ENCODE measurements around the gene SKOR1. TPM values are rescaled to one million over a fixed set of nuclear protein-coding genes. Genes with fewer than 3 reads are reported as not detected.

The SKOR1 gene
- total RNA-seq, 1 donor, result not detected

GRCh38 chr15:67833710-67834511, 8.6 kb downstream of the SKOR1 start:
- peak; percentile 58 for TF ChIP-seq CTCF (IDR thresholded peaks at IDR 0.05; ENCODE audit: insufficient read depth, low read depth, low read length)
- peak; percentile 23 for DNase-seq (ENCODE audit: low read depth)
- peak overlapping the region; percentile 9 for H3K4me3 ChIP-seq (ENCODE audit: low read depth, low read length)

GRCh38 chr15:67834581-67835296, 9.4 kb downstream of the SKOR1 start:
- no peak overlapping the region for H3K4me3 ChIP-seq (ENCODE audit: low read depth, low read length)
- no peak for DNase-seq (ENCODE audit: low read depth)
- no peak for TF ChIP-seq CTCF (IDR thresholded peaks at IDR 0.05; ENCODE audit: insufficient read depth, low read depth, low read length)

- no peak for DNase-seq (ENCODE audit: low read depth)
- TF ChIP-seq CTCF (IDR thresholded peaks at IDR 0.05; ENCODE audit: insufficient read depth, low read depth, low read length), result no peak
- peak overlapping the region; percentile 37 for H3K4me3 ChIP-seq (ENCODE audit: low read depth, low read length)
These were observed 10.2 kb downstream of the SKOR1 start for GRCh38 chr15:67835297-67836133.

- peak overlapping the region; percentile 37 for H3K4me3 ChIP-seq (ENCODE audit: low read depth, low read length)
- TF ChIP-seq CTCF (IDR thresholded peaks at IDR 0.05; ENCODE audit: insufficient read depth, low read depth, low read length), result no peak
- DNase-seq (ENCODE audit: low read depth), result no peak
These were observed 10.8 kb downstream of the SKOR1 start for GRCh38 chr15:67836134-67836455.

- DNase-seq (ENCODE audit: low read depth), result peak; percentile 44
These were observed 11.2 kb downstream of the SKOR1 start for GRCh38 chr15:67836477-67836876.

More at GRCh38 chr15:67836477-67836876, 11.2 kb downstream of the SKOR1 start:
- peak overlapping the region; percentile 37 for H3K4me3 ChIP-seq (ENCODE audit: low read depth, low read length)
- peak; percentile 72 for TF ChIP-seq CTCF (IDR thresholded peaks at IDR 0.05; ENCODE audit: insufficient read depth, low read depth, low read length)
